ENCODE measurements around the gene GBGT1.

The GBGT1 gene

GRCh38 chr9:133162861-133163503, 732 bp downstream of the GBGT1 start:
- no peak for DNase-seq (ENCODE audit: low read depth)

GRCh38 chr9:133161547-133161950, 2.2 kb downstream of the GBGT1 start:
- no peak for DNase-seq (ENCODE audit: low read depth)

- no peak for DNase-seq (ENCODE audit: low read depth)
These were observed 2.8 kb downstream of the GBGT1 start for GRCh38 chr9:133160742-133161546.

- DNase-seq (ENCODE audit: low read depth), result no peak
These were observed 5.0 kb downstream of the GBGT1 start for GRCh38 chr9:133158695-133159094.

- no peak for DNase-seq (ENCODE audit: low read depth)
These were observed 8.6 kb downstream of the GBGT1 start for GRCh38 chr9:133155156-133155555.

GRCh38 chr9:133154097-133154989, 9.4 kb downstream of the GBGT1 start:
- DNase-seq (ENCODE audit: low read depth), result no peak

- DNase-seq (ENCODE audit: low read depth), result no peak
These were observed 10.3 kb downstream of the GBGT1 start for GRCh38 chr9:133153227-133154096.

GRCh38 chr9:133151601-133152525, 11.9 kb downstream of the GBGT1 start:
- no peak for DNase-seq (ENCODE audit: low read depth)

GRCh38 chr9:133151041-133151440, 12.7 kb downstream of the GBGT1 start:
- no peak for DNase-seq (ENCODE audit: low read depth)

- DNase-seq (ENCODE audit: low read depth), result peak; percentile 63
These were observed 14.3 kb downstream of the GBGT1 start for GRCh38 chr9:133149130-133150015.

- DNase-seq (ENCODE audit: low read depth), result no peak
These were observed 15.2 kb downstream of the GBGT1 start for GRCh38 chr9:133148199-133149129.

GRCh38 chr9:133147412-133148198, 16.1 kb downstream of the GBGT1 start:
- peak; percentile 72 for DNase-seq (ENCODE audit: low read depth)

- DNase-seq (ENCODE audit: low read depth), result no peak
These were observed 16.8 kb downstream of the GBGT1 start for GRCh38 chr9:133146746-133147411.

GRCh38 chr9:133144904-133145851, 18.5 kb downstream of the GBGT1 start:
- DNase-seq (ENCODE audit: low read depth), result no peak

GRCh38 chr9:133144142-133144903, 19.4 kb downstream of the GBGT1 start:
- DNase-seq (ENCODE audit: low read depth), result peak; percentile 92
